Ascending aorta (tissue), 2 donors: ENCODE data around the gene DNAAF6. TPM values are rescaled to one million over a fixed set of nuclear protein-coding genes. Genes with fewer than 3 reads are reported as not detected.

ENCODE experiments used
- DNase-seq, 2 donors: peaks; one replicate each; pipeline ENCODE4 v3.0.0-alpha.2; 2019; ENCODE audit warnings: low spot score in 2 of 2
- H3K27ac ChIP-seq, 2 donors: fragments of 200-600 bp; sonication (generic); one replicate each; pipeline ENCODE4 v1.5.1; 2016 to 2017; ENCODE audit warnings: mild to moderate bottlenecking in 1 of 2
- H3K27me3 ChIP-seq: fragments of 200-600 bp; sonication (generic); one replicate; pipeline ENCODE4 v1.5.1; 2017
- H3K36me3 ChIP-seq, 2 donors: fragments of 200-600 bp; sonication (generic); one replicate each; pipeline ENCODE4 v1.5.1; 2016
- H3K4me1 ChIP-seq, 2 donors: fragments of 200-600 bp; sonication (generic); one replicate each; pipeline ENCODE4 v1.5.1; 2016 to 2017; ENCODE audit warnings: mild to moderate bottlenecking in 1 of 2
- H3K4me3 ChIP-seq, 2 donors: fragments of 200-600 bp; sonication (generic); one replicate each; pipeline ENCODE4 v1.5.1; 2016 to 2017; ENCODE audit warnings: mild to moderate bottlenecking in 1 of 2
- H3K9me3 ChIP-seq, 2 donors: fragments of 200-600 bp; sonication (generic); one replicate each; pipeline ENCODE4 v1.5.1; 2016
- CTCF ChIP-seq, 3 experiments: fragments of 200-600 bp in 2 of 3; fragments of 450-650 bp in 1 of 3; sonication (generic) in 2 of 3; IDR thresholded peaks; one replicate each; pipeline ENCODE4 v1.5.1; 2016 to 2019; ENCODE audit warnings: antibody characterized with exemption in 3 of 3, mild to moderate bottlenecking in 1 of 3, moderate library complexity in 1 of 3
- intact Hi-C: fragments of 100-400 bp; cut with DNase I; formaldehyde crosslinking; loops from one replicate; pipeline ENCODE4 v1.15.1; 2023
- total RNA-seq: library from RNA; depleted of rRNA; stranded (reverse); fragments of >200 nt; gene quantifications from one replicate; pipeline ENCODE4 v1.1.0, GENCODE V29; 2016

DNAAF6 gene
- total RNA-seq, 1 donor from 2014 or later: not detected

GRCh38 chrX:107272431-107272921 lies 66.1 kb downstream of the DNAAF6 start:
- no peaks in the 10 kb centered on the region for H3K4me1 ChIP-seq
- H3K27me3 ChIP-seq: no peaks in the 10 kb centered on the region
- no peak overlapping the region for H3K27ac ChIP-seq
- no peak for DNase-seq
- intact Hi-C loops: no loop called here
- no peaks in the 10 kb centered on the region for H3K9me3 ChIP-seq
- H3K4me3 ChIP-seq: no peak overlapping the region
- H3K36me3 ChIP-seq: no peaks in the 10 kb centered on the region
- TF ChIP-seq CTCF (IDR thresholded peaks at IDR 0.05): no peak

- no peaks in the 10 kb centered on the region for H3K36me3 ChIP-seq
- DNase-seq: no peak
- no peaks in the 10 kb centered on the region for H3K27me3 ChIP-seq
- H3K9me3 ChIP-seq: no peaks in the 10 kb centered on the region
- TF ChIP-seq CTCF (IDR thresholded peaks at IDR 0.05): no peak
- intact Hi-C loops: no loop called here
- no peak overlapping the region for H3K4me3 ChIP-seq
- no peak overlapping the region for H3K27ac ChIP-seq
- no peaks in the 10 kb centered on the region for H3K4me1 ChIP-seq
Measured at GRCh38 chrX:107273795-107274194, 67.4 kb downstream of the DNAAF6 start.

DNA sequence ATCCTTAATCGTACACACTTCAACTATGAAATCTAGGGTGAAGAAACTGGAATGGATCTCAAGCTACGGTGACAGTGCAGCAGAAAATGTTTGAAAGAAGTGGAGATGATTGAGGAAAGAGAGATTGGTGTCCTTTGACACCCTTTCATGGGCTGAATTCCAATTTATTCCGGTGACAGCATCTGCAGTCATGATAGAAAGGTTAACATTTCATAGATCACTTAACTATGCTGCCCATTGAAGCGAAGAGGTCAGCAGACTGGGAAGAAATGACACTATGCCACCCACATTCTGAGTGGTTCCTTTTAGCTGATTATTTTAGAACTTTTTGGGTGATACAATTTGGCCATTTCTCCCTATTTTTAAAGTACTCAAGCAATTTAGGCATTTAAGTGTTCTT lies 82.3 kb downstream of the DNAAF6 start:
- Histone ChIP-seq H3K27ac (no peak overlapping the region), H3K27me3 (no peaks in the 10 kb centered on the region), H3K9me3 (no peaks in the 10 kb centered on the region), H3K4me1 (no peaks in the 10 kb centered on the region), H3K4me3 (no peak overlapping the region), H3K36me3 (no peaks in the 10 kb centered on the region)
- DNase-seq: no peak
- intact Hi-C loops: no loop called here
- TF ChIP-seq CTCF (IDR thresholded peaks at IDR 0.05): no peak

DNA sequence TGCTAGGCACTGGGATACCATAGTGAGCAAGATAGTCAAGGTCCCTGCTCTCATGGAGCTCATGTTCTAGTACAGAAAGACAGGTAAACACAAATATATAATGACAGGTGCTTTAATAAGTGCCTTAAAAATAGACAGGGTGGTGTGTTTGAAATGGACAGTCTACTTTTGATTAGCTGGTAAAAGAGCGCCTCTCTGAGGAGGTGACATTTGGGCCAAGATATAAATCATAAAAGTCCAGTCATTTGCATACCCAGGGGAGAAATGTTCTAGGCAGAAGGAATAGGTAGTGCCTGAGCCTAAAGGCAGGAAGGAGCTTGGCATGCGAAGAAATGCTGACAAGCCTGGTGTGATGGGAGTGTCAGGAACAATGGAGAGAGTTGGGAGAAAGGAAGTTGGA lies 83.6 kb downstream of the DNAAF6 start:
- no peaks in the 10 kb centered on the region for H3K4me1 ChIP-seq
- no peak overlapping the region for H3K27ac ChIP-seq
- DNase-seq: no peak
- TF ChIP-seq CTCF (IDR thresholded peaks at IDR 0.05): no peak
- H3K27me3 ChIP-seq: no peaks in the 10 kb centered on the region
- H3K36me3 ChIP-seq: no peaks in the 10 kb centered on the region
- no peak overlapping the region for H3K4me3 ChIP-seq
- intact Hi-C loops: no loop called here
- no peaks in the 10 kb centered on the region for H3K9me3 ChIP-seq

DNA sequence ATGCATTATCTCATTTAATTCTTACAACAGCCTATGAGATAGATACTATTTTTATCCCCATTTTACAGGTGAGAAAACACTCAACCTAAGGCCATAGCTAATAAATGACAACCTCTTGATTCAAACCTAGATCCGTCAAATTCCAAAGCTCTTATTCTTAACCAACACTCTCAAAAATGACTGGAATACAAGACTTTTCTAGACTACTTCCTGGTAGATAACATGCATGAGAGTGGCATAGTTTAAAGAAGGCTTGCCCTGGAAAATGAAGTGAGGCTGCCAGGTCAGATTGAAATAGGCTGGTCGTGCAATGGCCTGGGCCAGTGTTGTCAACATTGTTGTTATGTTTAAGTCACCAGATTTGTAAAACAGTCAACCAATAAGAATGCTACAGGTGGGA lies 86.6 kb downstream of the DNAAF6 start:
- Histone ChIP-seq H3K27ac (no peak overlapping the region), H3K36me3 (no peaks in the 10 kb centered on the region), H3K27me3 (no peaks in the 10 kb centered on the region), H3K4me3 (no peak overlapping the region), H3K4me1 (no peaks in the 10 kb centered on the region), H3K9me3 (no peaks in the 10 kb centered on the region)
- intact Hi-C loops: no loop called here
- TF ChIP-seq CTCF (IDR thresholded peaks at IDR 0.05): no peak
- DNase-seq: no peak

Other genes with a start within 250 kb of the DNAAF6 start
- gene MORC4, start 206.4 kb upstream of the DNAAF6 start, total RNA-seq: 7.1 TPM
- gene RBM41, start 87.8 kb upstream of the DNAAF6 start, total RNA-seq: 4.6 TPM
- not detected for gene NUP62CL, start 178 bp upstream of the DNAAF6 start, total RNA-seq
- gene FRMPD3, start 243.0 kb downstream of the DNAAF6 start, total RNA-seq: 0.64 TPM